ENCODE measurements around the gene SLX4.
"Not testable (repeated sequence)": the region's sequence is repeated elsewhere in the genome, so short reads cannot be mapped to it uniquely, and the experiment has no call there.

The SLX4 gene, protein sequence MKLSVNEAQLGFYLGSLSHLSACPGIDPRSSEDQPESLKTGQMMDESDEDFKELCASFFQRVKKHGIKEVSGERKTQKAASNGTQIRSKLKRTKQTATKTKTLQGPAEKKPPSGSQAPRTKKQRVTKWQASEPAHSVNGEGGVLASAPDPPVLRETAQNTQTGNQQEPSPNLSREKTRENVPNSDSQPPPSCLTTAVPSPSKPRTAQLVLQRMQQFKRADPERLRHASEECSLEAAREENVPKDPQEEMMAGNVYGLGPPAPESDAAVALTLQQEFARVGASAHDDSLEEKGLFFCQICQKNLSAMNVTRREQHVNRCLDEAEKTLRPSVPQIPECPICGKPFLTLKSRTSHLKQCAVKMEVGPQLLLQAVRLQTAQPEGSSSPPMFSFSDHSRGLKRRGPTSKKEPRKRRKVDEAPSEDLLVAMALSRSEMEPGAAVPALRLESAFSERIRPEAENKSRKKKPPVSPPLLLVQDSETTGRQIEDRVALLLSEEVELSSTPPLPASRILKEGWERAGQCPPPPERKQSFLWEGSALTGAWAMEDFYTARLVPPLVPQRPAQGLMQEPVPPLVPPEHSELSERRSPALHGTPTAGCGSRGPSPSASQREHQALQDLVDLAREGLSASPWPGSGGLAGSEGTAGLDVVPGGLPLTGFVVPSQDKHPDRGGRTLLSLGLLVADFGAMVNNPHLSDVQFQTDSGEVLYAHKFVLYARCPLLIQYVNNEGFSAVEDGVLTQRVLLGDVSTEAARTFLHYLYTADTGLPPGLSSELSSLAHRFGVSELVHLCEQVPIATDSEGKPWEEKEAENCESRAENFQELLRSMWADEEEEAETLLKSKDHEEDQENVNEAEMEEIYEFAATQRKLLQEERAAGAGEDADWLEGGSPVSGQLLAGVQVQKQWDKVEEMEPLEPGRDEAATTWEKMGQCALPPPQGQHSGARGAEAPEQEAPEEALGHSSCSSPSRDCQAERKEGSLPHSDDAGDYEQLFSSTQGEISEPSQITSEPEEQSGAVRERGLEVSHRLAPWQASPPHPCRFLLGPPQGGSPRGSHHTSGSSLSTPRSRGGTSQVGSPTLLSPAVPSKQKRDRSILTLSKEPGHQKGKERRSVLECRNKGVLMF (N-terminal part only)

DNA sequence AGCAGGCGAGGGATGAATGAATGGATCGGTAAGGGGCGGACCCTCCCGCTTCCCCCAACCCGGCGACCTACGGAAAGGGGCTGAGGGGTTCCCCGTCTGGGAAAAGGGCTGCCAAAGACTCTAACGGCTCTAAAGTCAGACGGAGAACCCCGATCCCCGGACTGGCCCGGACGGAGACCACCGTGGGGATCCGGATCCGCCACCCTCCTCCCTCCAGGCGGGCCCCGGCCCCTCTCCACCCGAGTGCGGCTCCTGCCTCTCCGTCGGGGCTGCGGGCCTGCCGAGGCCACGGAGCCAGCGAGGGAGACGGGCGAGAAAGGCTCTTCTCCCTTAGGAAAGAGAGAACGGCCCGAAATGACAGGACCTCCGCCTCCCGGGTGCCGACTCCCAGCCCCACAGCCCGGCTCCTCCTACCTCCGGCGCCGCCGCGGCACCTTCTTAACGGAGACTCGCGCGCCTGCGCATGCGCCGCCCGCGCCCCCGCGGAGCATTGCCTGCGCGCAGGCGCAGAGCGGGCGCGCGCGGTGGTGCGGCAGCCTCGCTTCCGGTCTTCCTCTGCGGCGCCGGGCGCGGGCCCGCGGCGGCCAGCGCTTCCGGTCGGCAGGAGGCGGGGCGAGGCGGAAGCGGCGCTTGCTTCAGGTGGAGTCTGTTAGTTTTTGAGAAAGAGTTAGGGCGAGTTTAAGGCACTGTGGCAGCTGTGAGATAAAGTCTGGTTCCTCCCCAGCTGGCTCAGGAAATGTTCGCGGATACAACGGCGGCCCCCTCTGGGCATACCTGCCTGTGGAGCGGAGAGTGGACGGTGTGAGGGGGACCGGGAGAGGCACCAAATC, at the start of gene SLX4:
SLX4 (minus strand) TSS at position 461 of the 830 bp plus-strand sequence. CDS start 2,642 bp downstream, outside the sequence.
- TF ChIP-seq, protein P1, sequence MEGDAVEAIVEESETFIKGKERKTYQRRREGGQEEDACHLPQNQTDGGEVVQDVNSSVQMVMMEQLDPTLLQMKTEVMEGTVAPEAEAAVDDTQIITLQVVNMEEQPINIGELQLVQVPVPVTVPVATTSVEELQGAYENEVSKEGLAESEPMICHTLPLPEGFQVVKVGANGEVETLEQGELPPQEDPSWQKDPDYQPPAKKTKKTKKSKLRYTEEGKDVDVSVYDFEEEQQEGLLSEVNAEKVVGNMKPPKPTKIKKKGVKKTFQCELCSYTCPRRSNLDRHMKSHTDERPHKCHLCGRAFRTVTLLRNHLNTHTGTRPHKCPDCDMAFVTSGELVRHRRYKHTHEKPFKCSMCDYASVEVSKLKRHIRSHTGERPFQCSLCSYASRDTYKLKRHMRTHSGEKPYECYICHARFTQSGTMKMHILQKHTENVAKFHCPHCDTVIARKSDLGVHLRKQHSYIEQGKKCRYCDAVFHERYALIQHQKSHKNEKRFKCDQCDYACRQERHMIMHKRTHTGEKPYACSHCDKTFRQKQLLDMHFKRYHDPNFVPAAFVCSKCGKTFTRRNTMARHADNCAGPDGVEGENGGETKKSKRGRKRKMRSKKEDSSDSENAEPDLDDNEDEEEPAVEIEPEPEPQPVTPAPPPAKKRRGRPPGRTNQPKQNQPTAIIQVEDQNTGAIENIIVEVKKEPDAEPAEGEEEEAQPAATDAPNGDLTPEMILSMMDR (IDR thresholded peaks at IDR 0.05; ENCODE audit: control insufficient read depth, extremely low read depth, insufficient read depth), result no peak
- peak; percentile 55 for DNase-seq (ENCODE audit: low read depth)
- peak within 1 kb of the TSS; percentile 95 for H3K4me3 ChIP-seq (ENCODE audit: low read depth, low read length)

DNA sequence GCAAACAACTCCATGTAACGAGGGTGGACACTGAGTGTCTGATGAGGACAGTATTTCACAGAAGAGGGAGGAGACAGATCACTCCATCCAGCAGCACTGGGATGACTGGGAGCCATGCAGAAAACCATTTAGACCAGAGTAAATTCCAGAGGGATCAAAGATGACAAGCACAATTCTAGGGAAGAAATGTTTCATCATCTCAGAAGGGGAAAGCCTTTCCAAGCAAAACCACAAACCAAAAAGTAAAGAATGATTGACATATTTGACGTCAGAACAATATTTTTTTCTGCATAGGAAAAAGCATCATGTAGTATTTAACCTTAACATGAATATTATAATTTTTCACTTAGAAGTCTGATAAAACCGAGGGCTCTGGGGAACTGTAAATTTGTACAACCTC, 47.8 kb upstream of the SLX4 start:
- no peak for DNase-seq (ENCODE audit: low read depth)
- no peak overlapping the region for H3K4me3 ChIP-seq (ENCODE audit: low read depth, low read length)
- TF ChIP-seq, protein P1 (IDR thresholded peaks at IDR 0.05; ENCODE audit: control insufficient read depth, extremely low read depth, insufficient read depth), result no peak

DNA sequence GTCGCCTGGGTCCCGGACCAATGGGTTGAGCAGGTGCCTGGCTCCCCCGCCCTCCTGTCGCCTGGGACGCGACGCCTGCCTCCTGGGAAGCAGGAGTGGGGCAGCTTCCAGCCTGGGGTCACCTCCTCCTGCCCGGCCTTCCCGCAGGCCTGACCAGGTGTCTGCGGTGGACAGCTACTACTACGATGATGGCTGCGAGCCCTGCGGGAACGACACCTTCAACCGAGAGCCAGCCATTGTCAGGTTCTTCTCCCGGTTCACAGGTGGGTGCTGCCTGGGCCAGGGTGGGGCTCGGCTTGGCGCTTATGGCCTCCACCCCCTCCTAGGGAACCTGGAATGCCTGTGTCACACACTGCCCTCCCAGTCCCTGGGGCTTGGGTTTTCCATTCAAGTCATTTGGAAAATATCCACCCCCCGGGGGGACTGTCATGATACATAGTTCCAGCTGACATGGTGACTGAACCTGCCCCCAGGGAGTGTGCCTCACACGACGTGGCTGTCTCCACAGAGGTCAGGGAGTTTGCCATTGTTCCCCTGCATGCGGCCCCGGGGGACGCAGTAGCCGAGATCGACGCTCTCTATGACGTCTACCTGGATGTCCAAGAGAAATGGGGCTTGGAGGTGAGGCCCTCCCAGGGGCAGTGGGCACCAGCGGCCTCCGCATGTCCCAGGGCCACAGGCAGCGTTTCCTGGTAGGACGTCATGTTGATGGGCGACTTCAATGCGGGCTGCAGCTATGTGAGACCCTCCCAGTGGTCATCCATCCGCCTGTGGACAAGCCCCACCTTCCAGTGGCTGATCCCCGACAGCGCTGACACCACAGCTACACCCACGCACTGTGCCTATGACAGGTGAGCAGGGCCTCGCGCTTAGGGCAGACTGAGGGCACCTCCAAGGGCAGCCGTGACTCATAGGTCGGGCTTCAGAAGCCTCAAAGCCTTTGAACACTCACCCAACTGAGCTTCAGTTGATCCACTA, 45.4 kb upstream of the SLX4 start:
- no peak for DNase-seq (ENCODE audit: low read depth)
- TF ChIP-seq, protein P1 (IDR thresholded peaks at IDR 0.05; ENCODE audit: control insufficient read depth, extremely low read depth, insufficient read depth), result no peak
- no peak overlapping the region for H3K4me3 ChIP-seq (ENCODE audit: low read depth, low read length)

DNA sequence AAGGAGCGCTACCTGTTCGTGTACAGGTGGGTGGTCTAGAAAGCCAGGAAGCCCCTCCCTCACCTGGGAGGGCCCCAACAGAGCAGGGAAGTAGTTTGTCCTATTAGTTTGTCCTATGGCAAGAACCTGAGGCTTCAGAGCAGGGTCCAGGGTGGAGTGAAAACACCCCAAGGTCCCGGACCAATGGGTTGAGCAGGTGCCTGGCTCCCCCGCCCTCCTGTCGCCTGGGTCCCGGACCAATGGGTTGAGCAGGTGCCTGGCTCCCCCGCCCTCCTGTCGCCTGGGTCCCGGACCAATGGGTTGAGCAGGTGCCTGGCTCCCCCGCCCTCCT, 44.7 kb upstream of the SLX4 start:
- not testable (repeated sequence) for DNase-seq (ENCODE audit: low read depth)

DNA sequence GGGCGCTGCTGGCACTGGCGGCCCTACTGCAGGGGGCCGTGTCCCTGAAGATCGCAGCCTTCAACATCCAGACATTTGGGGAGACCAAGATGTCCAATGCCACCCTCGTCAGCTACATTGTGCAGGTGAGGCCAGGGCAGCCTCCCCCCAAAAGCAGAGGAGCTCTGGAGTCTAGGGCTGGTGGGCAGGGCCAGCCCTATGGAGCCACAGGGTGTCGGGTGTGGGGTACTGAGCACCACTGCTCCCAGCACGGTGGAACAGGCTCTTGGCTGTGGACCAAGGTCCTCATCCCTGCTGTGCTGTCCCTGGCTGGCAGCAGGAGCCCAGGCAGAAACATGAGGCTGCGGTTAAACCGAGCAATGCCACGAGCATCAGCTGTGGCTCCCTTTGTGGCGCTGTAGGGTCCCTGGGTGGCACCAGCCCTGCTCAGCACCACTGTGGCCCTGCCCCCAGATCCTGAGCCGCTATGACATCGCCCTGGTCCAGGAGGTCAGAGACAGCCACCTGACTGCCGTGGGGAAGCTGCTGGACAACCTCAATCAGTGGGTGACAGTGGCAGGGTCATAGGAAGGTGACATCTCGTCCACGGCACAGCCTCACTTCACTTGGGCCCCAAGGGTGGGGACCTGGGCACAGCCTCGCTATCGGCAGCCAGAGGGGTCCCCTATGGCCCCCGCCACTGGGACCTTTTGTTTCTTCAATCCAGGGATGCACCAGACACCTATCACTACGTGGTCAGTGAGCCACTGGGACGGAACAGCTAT, 44.2 kb upstream of the SLX4 start:
- no peak for DNase-seq (ENCODE audit: low read depth)
- H3K4me3 ChIP-seq (ENCODE audit: low read depth, low read length), result no peak overlapping the region
- TF ChIP-seq, protein P1 (IDR thresholded peaks at IDR 0.05; ENCODE audit: control insufficient read depth, extremely low read depth, insufficient read depth), result no peak

More for the DNA sequence above, 44.7 kb upstream of the SLX4 start:
- not testable (repeated sequence) for H3K4me3 ChIP-seq (ENCODE audit: low read depth, low read length)

DNA sequence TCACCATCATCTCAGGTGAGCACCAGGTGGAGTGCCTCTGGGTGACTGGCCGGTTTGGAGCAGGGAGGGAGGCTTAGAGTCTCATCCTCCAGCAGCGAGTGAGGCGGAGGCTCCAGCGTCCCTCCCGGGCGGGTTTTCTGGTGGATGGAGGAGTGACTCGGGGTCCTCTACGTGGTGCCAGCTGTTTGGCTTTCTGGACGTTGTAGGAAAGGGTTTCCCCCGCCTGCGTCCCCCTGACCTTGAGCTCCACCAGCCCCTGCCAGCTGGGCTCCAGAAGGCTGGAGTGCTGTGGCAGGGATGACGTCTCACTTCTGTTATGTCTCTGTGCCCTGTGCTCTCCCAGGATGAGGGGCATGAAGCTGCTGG, 43.6 kb upstream of the SLX4 start:
- DNase-seq (ENCODE audit: low read depth), result no peak
- H3K4me3 ChIP-seq (ENCODE audit: low read depth, low read length), result no peak overlapping the region
- TF ChIP-seq, protein P1 (IDR thresholded peaks at IDR 0.05; ENCODE audit: control insufficient read depth, extremely low read depth, insufficient read depth), result no peak

All from LNCaP clone FGC (cell line).